Activated CD4-positive, alpha-beta T cell treated with anti-CD3 and anti-CD28 coated beads, Interleukin-2, Interleukin-6, amounts not matched to agents 100 ng/mL and 50 ng/mL, durations not matched to agents 16 hours and 8 hours (primary cell): ENCODE measurements around the gene RAPSN.

Source experiments
- DNase-seq: peaks from one replicate; pipeline ENCODE4 v3.0.0-alpha.2; 2020

Gene RAPSN

GRCh38 chr11:47448566-47449427, at the start of gene RAPSN:
RAPSN (minus strand) TSS chr11:47449136; CDS start chr11:47448964, 172 bp downstream.
- no peak for DNase-seq

- DNase-seq = no peak
These were observed 49.2 kb upstream of the RAPSN start for GRCh38 chr11:47498149-47498548.

- no peak for DNase-seq
These were observed 47.9 kb upstream of the RAPSN start for GRCh38 chr11:47496808-47497207.

GRCh38 chr11:47495856-47496217, 46.9 kb upstream of the RAPSN start:
- no peak for DNase-seq

DNA sequence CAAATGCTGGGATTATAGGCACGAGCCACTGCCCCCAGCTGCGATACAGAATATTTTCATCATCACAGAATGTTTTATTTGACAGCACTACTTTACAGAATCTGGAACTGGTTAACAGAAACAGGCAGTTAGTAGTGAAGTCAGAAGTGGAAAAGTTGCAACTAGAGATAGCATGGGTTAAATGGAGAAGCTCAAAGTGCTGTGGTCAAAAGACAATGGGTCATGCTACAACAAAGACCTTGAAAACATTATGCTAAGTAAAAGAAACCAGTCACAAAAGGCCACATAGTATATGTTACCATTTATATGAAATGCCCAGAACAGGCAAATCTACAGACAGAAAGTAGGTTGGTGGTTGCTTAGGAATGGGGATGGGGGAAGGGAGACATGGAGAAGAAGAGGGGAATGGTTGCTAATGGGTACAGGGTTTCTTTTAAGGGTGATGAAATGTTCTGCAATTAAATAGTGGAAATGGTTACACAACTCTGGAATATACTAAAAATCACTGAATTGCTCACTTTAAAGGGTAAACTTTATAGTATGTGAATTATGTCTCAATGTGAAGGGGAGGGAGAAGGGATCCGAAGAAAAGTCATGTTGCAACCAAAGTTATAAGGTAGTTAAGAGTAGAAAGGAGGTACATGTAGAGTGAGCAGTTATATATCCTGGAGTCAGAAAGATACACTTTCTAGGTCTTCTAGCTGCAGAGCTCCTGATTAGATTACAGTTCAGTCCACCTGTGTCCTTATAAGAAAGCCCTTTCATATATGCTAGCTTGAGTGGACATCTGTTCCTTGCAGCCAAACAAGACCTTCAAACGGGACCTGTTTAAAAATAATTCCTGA, 46.3 kb upstream of the RAPSN start:
- no peak for DNase-seq

- no peak for DNase-seq
These were observed 40.4 kb upstream of the RAPSN start for GRCh38 chr11:47489395-47489755.

- DNase-seq = no peak
These were observed 39.9 kb upstream of the RAPSN start for GRCh38 chr11:47488674-47489394.

DNA sequence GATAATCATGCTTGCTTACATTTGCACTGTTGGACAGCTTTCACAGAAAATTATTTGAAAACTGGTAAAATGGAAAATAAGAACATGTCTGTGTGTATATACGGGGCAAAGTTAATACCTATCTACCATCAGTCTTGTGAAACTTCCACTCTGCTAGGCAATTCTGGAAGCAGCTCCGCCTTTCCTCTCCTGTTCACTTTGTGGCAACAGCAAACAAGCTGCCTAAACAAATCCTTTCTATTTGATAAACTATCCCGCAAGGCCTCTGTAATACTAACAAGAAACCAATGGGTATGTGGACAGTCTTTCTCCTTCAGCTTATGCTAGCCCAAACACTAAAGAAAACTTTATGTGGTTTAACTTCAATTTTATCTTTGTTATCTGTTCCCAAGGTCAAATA, 39.2 kb upstream of the RAPSN start:
- no peak for DNase-seq

- DNase-seq = no peak
These were observed 38.5 kb upstream of the RAPSN start for GRCh38 chr11:47487421-47487820.

DNA sequence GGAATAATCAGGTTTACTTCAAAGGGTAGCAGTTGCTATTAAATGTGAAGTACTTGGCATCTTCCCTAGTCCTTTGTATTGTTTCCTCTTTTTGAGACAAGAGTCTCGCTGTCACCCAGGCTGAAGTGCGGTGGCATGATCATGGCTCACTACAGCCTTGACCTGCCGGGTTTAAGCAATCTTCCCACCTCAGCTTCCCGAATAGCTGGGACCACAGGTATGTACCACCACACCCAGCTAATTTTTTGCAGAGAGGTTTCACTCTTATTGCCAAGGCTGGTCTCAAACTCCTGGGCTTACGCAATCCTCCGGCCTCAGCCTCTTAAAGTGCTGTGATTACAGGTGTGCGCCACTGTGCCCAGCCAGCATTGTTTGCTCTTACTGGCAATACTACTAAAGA, 36.2 kb upstream of the RAPSN start:
- no peak for DNase-seq

DNA sequence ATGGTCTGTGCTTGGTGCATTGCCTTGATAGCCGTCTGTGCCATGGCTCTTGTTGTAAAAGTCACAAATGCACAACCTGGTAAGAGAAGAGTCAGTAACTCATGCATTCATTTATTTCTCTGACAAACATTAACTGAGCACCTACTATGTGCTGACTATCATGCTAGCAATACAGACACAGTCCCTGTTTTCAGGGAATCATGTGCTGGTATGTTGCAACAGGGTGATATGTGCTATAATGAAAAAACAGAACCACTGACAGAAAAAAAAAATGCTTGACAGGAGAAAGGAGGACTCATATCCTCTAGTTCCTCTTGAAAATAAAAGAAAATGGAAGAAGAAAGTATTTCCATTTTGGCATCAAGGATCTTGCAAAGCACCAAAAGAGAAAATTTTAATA, 34.5 kb upstream of the RAPSN start:
- DNase-seq = no peak

DNA sequence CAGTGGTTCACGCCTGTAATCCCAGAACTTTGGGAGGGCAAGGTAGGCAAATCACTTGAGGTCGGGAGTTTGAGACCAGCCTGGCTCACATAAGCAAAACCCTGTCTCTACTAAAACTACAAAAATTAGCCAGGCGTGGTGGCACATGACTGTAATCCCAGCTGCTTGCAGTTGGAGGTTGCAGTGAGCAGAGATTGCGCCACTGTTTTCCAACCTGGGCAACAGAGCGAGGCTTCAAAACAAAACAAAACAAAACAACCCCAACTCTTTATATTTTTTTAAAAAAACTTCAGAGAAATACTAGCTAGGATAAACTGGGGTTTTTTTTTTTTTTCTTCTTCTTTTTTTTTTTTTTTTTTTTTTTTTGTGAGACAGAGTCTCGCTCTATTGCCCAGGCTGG, 31.8 kb upstream of the RAPSN start:
- DNase-seq = no peak

GRCh38 chr11:47478651-47479329, 29.9 kb upstream of the RAPSN start:
- DNase-seq = no peak

DNA sequence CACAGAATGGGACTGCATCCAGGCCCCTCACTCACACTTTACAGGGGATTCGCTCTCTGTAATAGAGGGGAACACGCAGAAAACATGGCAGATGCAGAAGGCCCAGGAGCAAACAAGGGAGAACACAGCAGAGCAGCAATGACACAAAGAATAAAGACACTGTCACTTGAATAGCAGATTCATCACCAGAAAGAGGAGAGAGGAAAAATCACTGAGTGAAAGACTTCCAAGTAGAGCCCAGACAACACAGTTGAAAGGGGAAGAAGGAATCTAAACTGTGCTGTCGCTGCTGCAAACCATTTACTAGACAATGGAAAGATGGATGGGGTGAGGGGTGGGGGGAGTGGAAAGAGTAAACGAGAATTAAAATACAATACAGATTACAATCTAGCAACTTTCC, 28.8 kb upstream of the RAPSN start:
- DNase-seq = no peak

GRCh38 chr11:47477323-47477722, 28.4 kb upstream of the RAPSN start:
- DNase-seq = peak; percentile 81

DNA sequence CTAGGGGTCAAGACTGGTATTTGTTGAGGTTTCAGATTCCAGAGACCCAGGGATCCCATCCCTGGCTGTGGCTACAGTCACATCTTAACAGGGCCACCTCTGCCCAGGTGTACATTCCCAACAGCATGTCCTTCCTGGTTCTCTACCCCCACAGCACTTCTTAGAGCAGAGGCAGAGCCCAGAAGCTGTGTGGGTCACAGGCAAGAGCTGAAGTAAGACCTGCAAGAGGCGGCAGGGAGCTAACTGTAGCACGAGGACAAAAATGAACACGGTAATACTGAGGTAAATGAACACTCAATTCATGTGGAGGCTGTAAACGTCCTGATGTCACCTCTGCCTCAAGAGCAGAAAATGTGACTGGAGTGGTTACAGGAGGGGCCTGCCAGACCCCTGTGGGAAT, 21.7 kb upstream of the RAPSN start:
- no peak for DNase-seq

DNA sequence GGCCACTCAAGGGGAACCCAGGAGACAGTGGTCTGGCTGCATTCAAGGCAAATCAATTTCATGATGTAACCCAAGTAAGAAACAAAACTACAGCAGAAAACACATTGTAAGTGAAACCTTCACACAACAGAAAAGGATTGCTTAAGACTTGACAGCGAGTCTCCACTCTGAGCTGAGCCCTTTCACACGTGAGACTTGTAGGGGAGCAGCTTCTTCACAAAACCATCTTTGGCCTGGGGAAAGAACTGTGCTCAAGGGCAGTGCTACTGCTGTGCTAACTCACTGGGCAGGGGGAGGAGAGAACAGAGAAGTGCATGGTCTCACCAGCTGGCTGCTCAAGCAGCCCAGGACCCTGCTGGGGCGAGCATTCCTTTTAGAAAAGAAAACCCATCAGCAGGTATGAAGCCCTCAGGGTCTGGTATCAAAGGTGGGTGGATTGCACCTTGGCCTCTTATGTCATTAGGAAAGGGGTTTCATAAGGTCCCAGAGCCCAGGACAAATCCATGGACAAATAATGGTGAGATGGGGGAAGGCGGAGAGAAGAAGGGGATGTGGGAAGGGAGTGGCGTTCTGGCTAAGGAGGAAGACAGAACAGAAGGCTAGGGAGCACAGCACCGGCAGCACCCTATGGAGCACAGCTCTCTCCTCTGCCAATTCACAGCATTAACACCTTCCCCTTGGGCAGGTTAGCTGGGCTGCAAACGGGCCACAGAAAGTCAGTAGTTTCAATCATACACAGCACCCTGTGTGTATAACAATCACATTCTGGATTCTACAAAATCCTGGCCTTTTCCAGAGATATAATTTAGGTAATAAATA, 20.6 kb upstream of the RAPSN start:
- no peak for DNase-seq

- DNase-seq = no peak
These were observed 19.8 kb upstream of the RAPSN start for GRCh38 chr11:47468598-47469214.

DNA sequence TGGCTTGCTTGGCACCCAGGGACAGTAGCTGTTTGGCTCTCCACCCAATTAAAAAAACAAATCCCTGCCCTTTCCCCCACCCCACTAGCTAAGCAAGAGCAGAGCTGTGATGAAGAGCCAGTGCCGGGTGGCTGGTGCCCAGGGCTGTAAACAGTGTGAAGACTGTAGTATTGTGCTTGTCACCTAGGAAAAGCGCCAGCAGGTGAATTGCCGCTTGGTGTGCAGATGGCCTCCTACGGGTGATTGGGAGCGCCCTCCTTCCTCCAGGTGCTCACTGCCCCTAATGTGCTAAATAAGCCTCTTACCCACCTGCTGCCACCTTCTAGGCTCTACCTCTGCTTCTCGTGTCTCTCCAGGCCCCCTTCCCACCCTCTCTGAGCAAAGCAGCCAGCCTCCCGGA, 18.4 kb upstream of the RAPSN start:
- no peak for DNase-seq

GRCh38 chr11:47466701-47467250, 17.8 kb upstream of the RAPSN start:
- no peak for DNase-seq

- no peak for DNase-seq
These were observed 17.3 kb upstream of the RAPSN start for GRCh38 chr11:47466201-47466600.
